ENCODE results near the gene ZNF71.
A peak's percentile ranks its signal among the peaks of the same experiment; 100 is the strongest.

Gene ZNF71

GRCh38 chr19:56637976-56638555, 43.0 kb downstream of the ZNF71 start:
- Histone ChIP-seq H3K36me3 (ENCODE audit: insufficient read depth, low read length) (no peaks in the 10 kb centered on the region), H3K9ac (ENCODE audit: insufficient read length) (no peak overlapping the region), H3K27ac (no peak overlapping the region), H3K9me3 (ENCODE audit: low read depth, low read length) (no peaks in the 10 kb centered on the region), H3K4me3 (no peak overlapping the region)
- DNase-seq (ENCODE audit: low read depth, low spot score): peak; percentile 57
- peak; percentile 14 for TF ChIP-seq FOXP2 (optimal IDR thresholded peaks at IDR 0.05; ENCODE audit: control extremely low read depth, extremely low read length, insufficient read depth)
- no peak; the same call in 1 of the 2 replicates for TF ChIP-seq POLR2AphosphoS5 (IDR thresholded peaks at IDR 0.05; ENCODE audit: borderline replicate concordance, low read depth, low read length)

- Histone ChIP-seq H3K9ac (ENCODE audit: insufficient read length) (no peak overlapping the region), H3K36me3 (ENCODE audit: insufficient read depth, low read length) (no peaks in the 10 kb centered on the region), H3K4me3 (no peak overlapping the region), H3K27ac (no peak overlapping the region), H3K9me3 (ENCODE audit: low read depth, low read length) (no peaks in the 10 kb centered on the region)
- no peak for DNase-seq (ENCODE audit: low read depth, low spot score)
- TF ChIP-seq FOXP2 (optimal IDR thresholded peaks at IDR 0.05; ENCODE audit: control extremely low read depth, extremely low read length, insufficient read depth) (no peak), POLR2AphosphoS5 (IDR thresholded peaks at IDR 0.05; ENCODE audit: borderline replicate concordance, low read depth, low read length) (no peak), EZH2 (IDR thresholded peaks at IDR 0.05) (no peak)
These were observed 44.1 kb downstream of the ZNF71 start for GRCh38 chr19:56639217-56639616.

GRCh38 chr19:56642711-56643459, 47.8 kb downstream of the ZNF71 start, which contains the start of gene SMIM17:
Gene SMIM17 (plus strand): TSS chr19:56643159. CDS start chr19:56645668, 2,509 bp downstream.
- Histone ChIP-seq H3K36me3 (ENCODE audit: insufficient read depth, low read length) (no peaks in the 10 kb centered on the region), H3K9ac (ENCODE audit: insufficient read length) (no peak within 1 kb of the TSS), H3K4me3 (no peak within 1 kb of the TSS), H3K9me3 (ENCODE audit: low read depth, low read length) (no peaks in the 10 kb centered on the region), H3K27ac (no peak within 1 kb of the TSS)
- no peak for DNase-seq (ENCODE audit: low read depth, low spot score)
- no peak for TF ChIP-seq FOXP2 (optimal IDR thresholded peaks at IDR 0.05; ENCODE audit: control extremely low read depth, extremely low read length, insufficient read depth)
- TF ChIP-seq EZH2 (IDR thresholded peaks at IDR 0.05): no peak
- no peak for TF ChIP-seq POLR2AphosphoS5 (IDR thresholded peaks at IDR 0.05; ENCODE audit: borderline replicate concordance, low read depth, low read length)

- no peaks in the 10 kb centered on the region for H3K9me3 ChIP-seq (ENCODE audit: low read depth, low read length)
These were observed 48.4 kb downstream of the ZNF71 start for GRCh38 chr19:56643460-56643955.

GRCh38 chr19:56654151-56654550, 59.0 kb downstream of the ZNF71 start:
- no peaks in the 10 kb centered on the region for H3K36me3 ChIP-seq (ENCODE audit: insufficient read depth, low read length)
- no peak for TF ChIP-seq POLR2AphosphoS5 (IDR thresholded peaks at IDR 0.05; ENCODE audit: borderline replicate concordance, low read depth, low read length)
- TF ChIP-seq EZH2 (IDR thresholded peaks at IDR 0.05): no peak
- no peak for TF ChIP-seq FOXP2 (optimal IDR thresholded peaks at IDR 0.05; ENCODE audit: control extremely low read depth, extremely low read length, insufficient read depth)
- no peaks in the 10 kb centered on the region for H3K9me3 ChIP-seq (ENCODE audit: low read depth, low read length)
- H3K9ac ChIP-seq (ENCODE audit: insufficient read length): no peak overlapping the region
- H3K27ac ChIP-seq: no peak overlapping the region
- H3K4me3 ChIP-seq: no peak overlapping the region
- no peak for DNase-seq (ENCODE audit: low read depth, low spot score)

More at GRCh38 chr19:56643460-56643955, 48.4 kb downstream of the ZNF71 start:
- Histone ChIP-seq H3K4me3 (no peak overlapping the region), H3K9ac (ENCODE audit: insufficient read length) (no peak overlapping the region), H3K27ac (no peak overlapping the region), H3K36me3 (ENCODE audit: insufficient read depth, low read length) (no peaks in the 10 kb centered on the region)
- TF ChIP-seq POLR2AphosphoS5 (IDR thresholded peaks at IDR 0.05; ENCODE audit: borderline replicate concordance, low read depth, low read length): no peak
- no peak for TF ChIP-seq EZH2 (IDR thresholded peaks at IDR 0.05)
- no peak for TF ChIP-seq FOXP2 (optimal IDR thresholded peaks at IDR 0.05; ENCODE audit: control extremely low read depth, extremely low read length, insufficient read depth)
- no peak for DNase-seq (ENCODE audit: low read depth, low spot score)

GRCh38 chr19:56660381-56661107, 65.4 kb downstream of the ZNF71 start:
- no peaks in the 10 kb centered on the region for H3K36me3 ChIP-seq (ENCODE audit: insufficient read depth, low read length)
- H3K4me3 ChIP-seq: no peak overlapping the region
- H3K9me3 ChIP-seq (ENCODE audit: low read depth, low read length): no peaks in the 10 kb centered on the region
- no peak overlapping the region for H3K27ac ChIP-seq
- no peak for TF ChIP-seq EZH2 (IDR thresholded peaks at IDR 0.05)
- no peak for TF ChIP-seq POLR2AphosphoS5 (IDR thresholded peaks at IDR 0.05; ENCODE audit: borderline replicate concordance, low read depth, low read length)
- TF ChIP-seq FOXP2 (optimal IDR thresholded peaks at IDR 0.05; ENCODE audit: control extremely low read depth, extremely low read length, insufficient read depth): no peak
- H3K9ac ChIP-seq (ENCODE audit: insufficient read length): no peak overlapping the region
- DNase-seq (ENCODE audit: low read depth, low spot score): no peak

GRCh38 chr19:56661248-56661647, 66.1 kb downstream of the ZNF71 start:
- no peaks in the 10 kb centered on the region for H3K9me3 ChIP-seq (ENCODE audit: low read depth, low read length)
- H3K4me3 ChIP-seq: no peak overlapping the region
- TF ChIP-seq FOXP2 (optimal IDR thresholded peaks at IDR 0.05; ENCODE audit: control extremely low read depth, extremely low read length, insufficient read depth) (no peak), EZH2 (IDR thresholded peaks at IDR 0.05) (no peak), POLR2AphosphoS5 (IDR thresholded peaks at IDR 0.05; ENCODE audit: borderline replicate concordance, low read depth, low read length) (no peak)
- no peak overlapping the region for H3K27ac ChIP-seq
- DNase-seq (ENCODE audit: low read depth, low spot score): no peak
- H3K9ac ChIP-seq (ENCODE audit: insufficient read length): no peak overlapping the region
- H3K36me3 ChIP-seq (ENCODE audit: insufficient read depth, low read length): no peaks in the 10 kb centered on the region

GRCh38 chr19:56663931-56664500, 68.9 kb downstream of the ZNF71 start:
- TF ChIP-seq POLR2AphosphoS5 (IDR thresholded peaks at IDR 0.05; ENCODE audit: borderline replicate concordance, low read depth, low read length): no peak
- DNase-seq (ENCODE audit: low read depth, low spot score): no peak
- H3K36me3 ChIP-seq (ENCODE audit: insufficient read depth, low read length): no peaks in the 10 kb centered on the region
- no peak overlapping the region for H3K4me3 ChIP-seq
- no peak overlapping the region for H3K9ac ChIP-seq (ENCODE audit: insufficient read length)
- no peak overlapping the region for H3K27ac ChIP-seq
- H3K9me3 ChIP-seq (ENCODE audit: low read depth, low read length): no peaks in the 10 kb centered on the region
